Measurements from ENCODE around the gene PADI3. TPM values are rescaled to one million over a fixed set of nuclear protein-coding genes. Genes with fewer than 3 reads are reported as not detected.

Gene PADI3
- total and polyA plus RNA-seq, 2 experiments from 2014 or later = 0.37 to 0.80 TPM

DNA sequence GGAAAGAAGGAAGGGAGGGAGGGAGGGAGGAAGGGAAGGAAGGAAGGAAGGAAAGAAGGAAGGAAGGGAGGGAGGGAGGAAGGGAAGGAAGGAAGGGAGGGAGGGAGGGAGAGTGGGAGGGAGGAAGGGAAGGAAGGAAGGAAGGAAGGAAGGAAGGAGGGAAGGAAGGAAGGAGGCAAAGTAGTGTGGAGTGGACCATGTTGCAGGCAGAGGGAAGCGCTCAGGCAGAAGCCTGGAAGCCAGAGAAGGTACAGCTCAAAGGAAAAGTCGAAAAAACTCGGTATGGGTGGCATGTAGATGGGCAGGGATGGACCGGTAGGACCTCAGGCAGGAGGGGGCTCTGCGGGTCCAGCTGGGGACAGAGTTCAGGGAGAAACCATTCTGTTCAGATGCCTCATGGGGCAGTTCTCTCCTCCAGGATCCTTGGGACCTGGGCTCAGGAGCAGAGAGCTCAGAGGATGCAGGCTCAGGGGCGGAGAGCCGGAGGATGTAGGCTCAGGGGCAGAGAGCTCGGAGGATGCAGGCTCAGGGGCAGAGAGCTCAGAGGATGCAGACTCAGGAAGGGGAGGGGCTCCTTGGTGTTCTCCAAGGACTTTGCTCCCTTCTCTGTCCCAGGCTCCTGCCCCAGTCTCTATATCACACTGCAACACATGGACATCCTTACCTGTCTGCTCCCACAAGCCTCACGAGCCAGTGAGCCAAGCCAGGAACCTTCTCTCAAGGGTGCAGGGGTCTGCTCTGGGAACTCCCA is 13.6 kb upstream of the PADI3 start:
- H3F3A ChIP-seq (replicated peaks; ENCODE audit: low read depth) = no peaks in the 10 kb centered on the region
- H4K20me1 ChIP-seq (replicated peaks; ENCODE audit: insufficient read depth) = no peaks in the 10 kb centered on the region
- H3K9me3 Mint-ChIP-seq = no peaks in the 10 kb centered on the region

More for the DNA sequence above, 13.6 kb upstream of the PADI3 start:
- TF ChIP-seq, protein P1, sequence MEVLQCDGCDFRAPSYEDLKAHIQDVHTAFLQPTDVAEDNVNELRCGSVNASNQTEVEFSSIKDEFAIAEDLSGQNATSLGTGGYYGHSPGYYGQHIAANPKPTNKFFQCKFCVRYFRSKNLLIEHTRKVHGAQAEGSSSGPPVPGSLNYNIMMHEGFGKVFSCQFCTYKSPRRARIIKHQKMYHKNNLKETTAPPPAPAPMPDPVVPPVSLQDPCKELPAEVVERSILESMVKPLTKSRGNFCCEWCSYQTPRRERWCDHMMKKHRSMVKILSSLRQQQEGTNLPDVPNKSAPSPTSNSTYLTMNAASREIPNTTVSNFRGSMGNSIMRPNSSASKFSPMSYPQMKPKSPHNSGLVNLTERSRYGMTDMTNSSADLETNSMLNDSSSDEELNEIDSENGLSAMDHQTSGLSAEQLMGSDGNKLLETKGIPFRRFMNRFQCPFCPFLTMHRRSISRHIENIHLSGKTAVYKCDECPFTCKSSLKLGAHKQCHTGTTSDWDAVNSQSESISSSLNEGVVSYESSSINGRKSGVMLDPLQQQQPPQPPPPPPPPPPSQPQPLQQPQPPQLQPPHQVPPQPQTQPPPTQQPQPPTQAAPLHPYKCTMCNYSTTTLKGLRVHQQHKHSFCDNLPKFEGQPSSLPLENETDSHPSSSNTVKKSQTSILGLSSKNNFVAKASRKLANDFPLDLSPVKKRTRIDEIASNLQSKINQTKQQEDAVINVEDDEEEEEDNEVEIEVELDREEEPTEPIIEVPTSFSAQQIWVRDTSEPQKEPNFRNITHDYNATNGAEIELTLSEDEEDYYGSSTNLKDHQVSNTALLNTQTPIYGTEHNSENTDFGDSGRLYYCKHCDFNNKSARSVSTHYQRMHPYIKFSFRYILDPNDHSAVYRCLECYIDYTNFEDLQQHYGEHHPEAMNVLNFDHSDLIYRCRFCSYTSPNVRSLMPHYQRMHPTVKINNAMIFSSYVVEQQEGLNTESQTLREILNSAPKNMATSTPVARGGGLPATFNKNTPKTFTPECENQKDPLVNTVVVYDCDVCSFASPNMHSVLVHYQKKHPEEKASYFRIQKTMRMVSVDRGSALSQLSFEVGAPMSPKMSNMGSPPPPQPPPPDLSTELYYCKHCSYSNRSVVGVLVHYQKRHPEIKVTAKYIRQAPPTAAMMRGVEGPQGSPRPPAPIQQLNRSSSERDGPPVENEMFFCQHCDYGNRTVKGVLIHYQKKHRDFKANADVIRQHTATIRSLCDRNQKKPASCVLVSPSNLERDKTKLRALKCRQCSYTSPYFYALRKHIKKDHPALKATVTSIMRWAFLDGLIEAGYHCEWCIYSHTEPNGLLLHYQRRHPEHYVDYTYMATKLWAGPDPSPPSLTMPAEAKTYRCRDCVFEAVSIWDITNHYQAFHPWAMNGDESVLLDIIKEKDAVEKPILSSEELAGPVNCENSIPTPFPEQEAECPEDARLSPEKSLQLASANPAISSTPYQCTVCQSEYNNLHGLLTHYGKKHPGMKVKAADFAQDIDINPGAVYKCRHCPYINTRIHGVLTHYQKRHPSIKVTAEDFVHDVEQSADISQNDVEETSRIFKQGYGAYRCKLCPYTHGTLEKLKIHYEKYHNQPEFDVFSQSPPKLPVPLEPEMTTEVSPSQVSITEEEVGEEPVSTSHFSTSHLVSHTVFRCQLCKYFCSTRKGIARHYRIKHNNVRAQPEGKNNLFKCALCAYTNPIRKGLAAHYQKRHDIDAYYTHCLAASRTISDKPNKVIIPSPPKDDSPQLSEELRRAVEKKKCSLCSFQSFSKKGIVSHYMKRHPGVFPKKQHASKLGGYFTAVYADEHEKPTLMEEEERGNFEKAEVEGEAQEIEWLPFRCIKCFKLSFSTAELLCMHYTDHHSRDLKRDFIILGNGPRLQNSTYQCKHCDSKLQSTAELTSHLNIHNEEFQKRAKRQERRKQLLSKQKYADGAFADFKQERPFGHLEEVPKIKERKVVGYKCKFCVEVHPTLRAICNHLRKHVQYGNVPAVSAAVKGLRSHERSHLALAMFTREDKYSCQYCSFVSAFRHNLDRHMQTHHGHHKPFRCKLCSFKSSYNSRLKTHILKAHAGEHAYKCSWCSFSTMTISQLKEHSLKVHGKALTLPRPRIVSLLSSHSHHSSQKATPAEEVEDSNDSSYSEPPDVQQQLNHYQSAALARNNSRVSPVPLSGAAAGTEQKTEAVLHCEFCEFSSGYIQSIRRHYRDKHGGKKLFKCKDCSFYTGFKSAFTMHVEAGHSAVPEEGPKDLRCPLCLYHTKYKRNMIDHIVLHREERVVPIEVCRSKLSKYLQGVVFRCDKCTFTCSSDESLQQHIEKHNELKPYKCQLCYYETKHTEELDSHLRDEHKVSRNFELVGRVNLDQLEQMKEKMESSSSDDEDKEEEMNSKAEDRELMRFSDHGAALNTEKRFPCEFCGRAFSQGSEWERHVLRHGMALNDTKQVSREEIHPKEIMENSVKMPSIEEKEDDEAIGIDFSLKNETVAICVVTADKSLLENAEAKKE (CRISPR knock-in tag; IDR thresholded peaks at IDR 0.05) = no peak
- TF ChIP-seq NANOG (IDR thresholded peaks at IDR 0.05; ENCODE audit: borderline replicate concordance) (no peak), ZNF114 (CRISPR knock-in tag; IDR thresholded peaks at IDR 0.05) (no peak), ZNF331 (CRISPR knock-in tag; IDR thresholded peaks at IDR 0.05; ENCODE audit: low read depth) (no peak), POLR2AphosphoS5 (IDR thresholded peaks at IDR 0.05; ENCODE audit: low read depth) (no peak), JUNB (IDR thresholded peaks at IDR 0.05; ENCODE audit: unreplicated experiment) (no peak), EZH2 (IDR thresholded peaks at IDR 0.05; ENCODE audit: low read depth, unreplicated experiment) (no peak), EZH2phosphoT487 (IDR thresholded peaks at IDR 0.05; ENCODE audit: unreplicated experiment) (no peak), STAT1 (IDR thresholded peaks at IDR 0.05; ENCODE audit: unreplicated experiment) (no peak), CREB1 (CRISPR knock-in tag; IDR thresholded peaks at IDR 0.05; ENCODE audit: low read depth) (no peak)
- TF ChIP-seq, protein P2, sequence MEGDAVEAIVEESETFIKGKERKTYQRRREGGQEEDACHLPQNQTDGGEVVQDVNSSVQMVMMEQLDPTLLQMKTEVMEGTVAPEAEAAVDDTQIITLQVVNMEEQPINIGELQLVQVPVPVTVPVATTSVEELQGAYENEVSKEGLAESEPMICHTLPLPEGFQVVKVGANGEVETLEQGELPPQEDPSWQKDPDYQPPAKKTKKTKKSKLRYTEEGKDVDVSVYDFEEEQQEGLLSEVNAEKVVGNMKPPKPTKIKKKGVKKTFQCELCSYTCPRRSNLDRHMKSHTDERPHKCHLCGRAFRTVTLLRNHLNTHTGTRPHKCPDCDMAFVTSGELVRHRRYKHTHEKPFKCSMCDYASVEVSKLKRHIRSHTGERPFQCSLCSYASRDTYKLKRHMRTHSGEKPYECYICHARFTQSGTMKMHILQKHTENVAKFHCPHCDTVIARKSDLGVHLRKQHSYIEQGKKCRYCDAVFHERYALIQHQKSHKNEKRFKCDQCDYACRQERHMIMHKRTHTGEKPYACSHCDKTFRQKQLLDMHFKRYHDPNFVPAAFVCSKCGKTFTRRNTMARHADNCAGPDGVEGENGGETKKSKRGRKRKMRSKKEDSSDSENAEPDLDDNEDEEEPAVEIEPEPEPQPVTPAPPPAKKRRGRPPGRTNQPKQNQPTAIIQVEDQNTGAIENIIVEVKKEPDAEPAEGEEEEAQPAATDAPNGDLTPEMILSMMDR (conservative IDR thresholded peaks at IDR 0.05; ENCODE audit: low read depth in 2 of 2) = no peak
- TF ChIP-seq, protein P3, sequence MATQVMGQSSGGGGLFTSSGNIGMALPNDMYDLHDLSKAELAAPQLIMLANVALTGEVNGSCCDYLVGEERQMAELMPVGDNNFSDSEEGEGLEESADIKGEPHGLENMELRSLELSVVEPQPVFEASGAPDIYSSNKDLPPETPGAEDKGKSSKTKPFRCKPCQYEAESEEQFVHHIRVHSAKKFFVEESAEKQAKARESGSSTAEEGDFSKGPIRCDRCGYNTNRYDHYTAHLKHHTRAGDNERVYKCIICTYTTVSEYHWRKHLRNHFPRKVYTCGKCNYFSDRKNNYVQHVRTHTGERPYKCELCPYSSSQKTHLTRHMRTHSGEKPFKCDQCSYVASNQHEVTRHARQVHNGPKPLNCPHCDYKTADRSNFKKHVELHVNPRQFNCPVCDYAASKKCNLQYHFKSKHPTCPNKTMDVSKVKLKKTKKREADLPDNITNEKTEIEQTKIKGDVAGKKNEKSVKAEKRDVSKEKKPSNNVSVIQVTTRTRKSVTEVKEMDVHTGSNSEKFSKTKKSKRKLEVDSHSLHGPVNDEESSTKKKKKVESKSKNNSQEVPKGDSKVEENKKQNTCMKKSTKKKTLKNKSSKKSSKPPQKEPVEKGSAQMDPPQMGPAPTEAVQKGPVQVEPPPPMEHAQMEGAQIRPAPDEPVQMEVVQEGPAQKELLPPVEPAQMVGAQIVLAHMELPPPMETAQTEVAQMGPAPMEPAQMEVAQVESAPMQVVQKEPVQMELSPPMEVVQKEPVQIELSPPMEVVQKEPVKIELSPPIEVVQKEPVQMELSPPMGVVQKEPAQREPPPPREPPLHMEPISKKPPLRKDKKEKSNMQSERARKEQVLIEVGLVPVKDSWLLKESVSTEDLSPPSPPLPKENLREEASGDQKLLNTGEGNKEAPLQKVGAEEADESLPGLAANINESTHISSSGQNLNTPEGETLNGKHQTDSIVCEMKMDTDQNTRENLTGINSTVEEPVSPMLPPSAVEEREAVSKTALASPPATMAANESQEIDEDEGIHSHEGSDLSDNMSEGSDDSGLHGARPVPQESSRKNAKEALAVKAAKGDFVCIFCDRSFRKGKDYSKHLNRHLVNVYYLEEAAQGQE (IDR thresholded peaks at IDR 0.05; ENCODE audit: unreplicated experiment) = no peak
- TF ChIP-seq, protein P4, sequence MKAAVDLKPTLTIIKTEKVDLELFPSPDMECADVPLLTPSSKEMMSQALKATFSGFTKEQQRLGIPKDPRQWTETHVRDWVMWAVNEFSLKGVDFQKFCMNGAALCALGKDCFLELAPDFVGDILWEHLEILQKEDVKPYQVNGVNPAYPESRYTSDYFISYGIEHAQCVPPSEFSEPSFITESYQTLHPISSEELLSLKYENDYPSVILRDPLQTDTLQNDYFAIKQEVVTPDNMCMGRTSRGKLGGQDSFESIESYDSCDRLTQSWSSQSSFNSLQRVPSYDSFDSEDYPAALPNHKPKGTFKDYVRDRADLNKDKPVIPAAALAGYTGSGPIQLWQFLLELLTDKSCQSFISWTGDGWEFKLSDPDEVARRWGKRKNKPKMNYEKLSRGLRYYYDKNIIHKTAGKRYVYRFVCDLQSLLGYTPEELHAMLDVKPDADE (IDR thresholded peaks at IDR 0.05) = no peak
- no peaks in the 10 kb centered on the region for H3K79me2 ChIP-seq (replicated peaks; ENCODE audit: insufficient read depth)
- 0 out of 2 replicates have a peak, but pooled peaks cover 6% of the 10 kb centered on the region for H3K4me1 ChIP-seq (ENCODE audit: insufficient read depth)
- no peaks in the 10 kb centered on the region for H3K27me3 ChIP-seq (ENCODE audit: insufficient read depth)
- no peak for ATAC-seq
- Mint-ChIP-seq H3K36me3 (ENCODE audit: low read depth) (no peaks in the 10 kb centered on the region), H3K27ac (no peak overlapping the region), H3K4me1 (peaks cover 11% of the 10 kb centered on the region), H3K27me3 (ENCODE audit: insufficient read depth, low read depth, poor library complexity) (peaks cover 25% of the 10 kb centered on the region), H3K4me3 (no peak overlapping the region)
- H2AFZ ChIP-seq = no peak overlapping the region; the same call in 1 of the 2 replicates
- H3K36me3 ChIP-seq (ENCODE audit: insufficient read depth) = no peaks in the 10 kb centered on the region
- H3K4me2 ChIP-seq = no peak overlapping the region
- no peaks in the 10 kb centered on the region for H3K9me2 ChIP-seq (ENCODE audit: insufficient read depth)
- no peak overlapping the region for H3K4me3 ChIP-seq
- DNase-seq (ENCODE audit: low spot score) = no peak
- no peak overlapping the region for H3K27ac ChIP-seq (ENCODE audit: low read depth)

Measured in GM23338 (cell line).